Superior temporal gyrus (tissue), 1 donor: ENCODE measurements around the gene EFNB3.

Source experiments
- DNase-seq: peaks from one replicate; pipeline ENCODE4 v3.0.0-alpha.2; 2016; ENCODE audit errors: extremely low spot score

EFNB3 gene

GRCh38 chr17:7716901-7717755 is 12.1 kb downstream of the EFNB3 start, which contains the start of gene DNAH2:
Gene DNAH2 (plus strand): TSS chr17:7717744. CDS start chr17:7719735, 1,991 bp downstream.
- peak; percentile 77 for DNase-seq

DNA sequence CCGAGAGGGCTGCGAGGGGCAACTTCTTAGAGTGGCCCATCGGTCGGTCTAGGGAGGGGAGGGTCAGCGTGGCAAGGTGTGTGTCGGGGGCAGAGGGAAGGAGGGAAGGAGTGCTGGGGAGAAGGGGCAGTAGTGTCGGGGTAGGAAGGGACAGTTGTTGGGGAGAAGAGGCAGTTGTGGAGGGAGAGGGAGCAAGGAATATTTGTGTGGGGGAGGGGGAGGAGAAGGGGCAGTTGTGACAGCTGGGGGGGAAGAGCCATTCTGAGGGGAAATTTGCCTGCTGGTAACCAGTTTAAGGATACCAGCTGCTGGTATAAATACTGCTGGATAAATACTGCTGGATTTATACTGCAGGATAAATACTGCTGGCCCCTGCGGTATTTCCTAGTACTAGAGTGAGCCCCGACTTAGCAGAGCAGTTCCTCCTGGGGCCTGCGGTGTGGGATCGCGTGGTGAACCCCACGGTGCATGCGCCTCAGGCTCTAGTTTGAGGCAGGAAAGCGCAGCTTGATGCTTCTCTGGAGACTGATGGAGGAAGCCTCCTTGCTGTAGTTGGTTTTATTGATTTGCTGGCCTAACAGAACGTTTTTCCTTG is 12.9 kb downstream of the EFNB3 start:
- DNase-seq, result peak; percentile 53

DNA sequence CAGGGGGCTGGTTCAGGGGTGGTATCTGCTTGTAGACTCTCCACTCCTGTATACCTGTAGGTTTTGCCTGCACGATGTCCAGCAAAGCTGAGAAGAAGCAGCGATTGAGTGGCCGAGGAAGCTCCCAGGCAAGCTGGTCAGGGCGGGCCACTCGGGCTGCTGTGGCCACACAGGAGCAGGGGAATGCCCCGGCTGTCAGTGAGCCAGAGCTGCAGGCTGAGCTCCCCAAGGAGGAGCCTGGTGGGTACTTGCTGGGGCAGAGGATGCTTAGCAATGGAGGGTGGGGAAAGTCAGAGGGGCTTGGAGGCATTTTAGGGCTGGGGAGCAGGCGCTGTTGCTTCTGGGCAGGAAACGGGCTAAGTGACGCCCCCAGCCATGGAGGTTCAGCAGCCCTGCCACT is 14.7 kb downstream of the EFNB3 start:
- no peak for DNase-seq

- no peak for DNase-seq
Observed at GRCh38 chr17:7720125-7720524, 15.1 kb downstream of the EFNB3 start.

DNA sequence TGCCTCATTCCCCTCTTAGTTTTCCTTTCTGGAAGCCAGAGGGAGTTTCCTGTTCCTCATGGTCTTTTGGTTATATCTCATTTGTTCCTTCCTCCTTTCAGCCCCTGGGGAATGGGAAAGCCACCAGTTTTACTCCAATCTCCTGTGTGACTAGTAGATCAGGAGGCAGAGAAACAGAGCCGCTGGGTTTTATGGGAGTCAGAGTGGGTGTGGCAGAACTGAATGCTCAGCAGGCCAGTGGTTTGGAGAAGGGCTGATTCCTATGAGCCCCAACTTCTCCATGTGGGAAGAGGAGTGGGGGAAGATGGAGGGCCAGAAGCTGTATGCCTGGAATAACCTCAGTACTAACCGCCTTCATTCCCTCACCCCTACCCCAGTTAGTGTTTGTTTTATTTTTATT is 16.6 kb downstream of the EFNB3 start:
- DNase-seq, result no peak

DNA sequence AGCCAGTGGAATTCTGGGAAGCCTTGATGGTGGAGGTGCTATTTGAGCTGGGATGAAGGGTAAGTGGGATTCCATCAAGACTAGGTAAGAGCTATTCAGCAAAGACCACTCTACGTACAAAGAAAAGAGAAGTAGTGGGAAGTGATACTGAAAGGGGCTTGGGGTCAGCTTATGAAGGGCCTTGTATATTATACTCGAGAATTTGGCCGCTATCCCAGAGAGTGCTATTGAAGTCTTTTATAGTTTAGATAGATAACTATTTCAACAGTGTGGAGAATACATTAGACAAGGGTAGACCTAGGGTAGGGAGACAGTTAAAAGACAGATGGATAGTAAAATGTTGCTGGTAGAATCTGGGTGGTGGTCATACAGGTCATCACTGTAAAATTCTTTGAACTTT is 22.9 kb downstream of the EFNB3 start:
- no peak for DNase-seq

DNA sequence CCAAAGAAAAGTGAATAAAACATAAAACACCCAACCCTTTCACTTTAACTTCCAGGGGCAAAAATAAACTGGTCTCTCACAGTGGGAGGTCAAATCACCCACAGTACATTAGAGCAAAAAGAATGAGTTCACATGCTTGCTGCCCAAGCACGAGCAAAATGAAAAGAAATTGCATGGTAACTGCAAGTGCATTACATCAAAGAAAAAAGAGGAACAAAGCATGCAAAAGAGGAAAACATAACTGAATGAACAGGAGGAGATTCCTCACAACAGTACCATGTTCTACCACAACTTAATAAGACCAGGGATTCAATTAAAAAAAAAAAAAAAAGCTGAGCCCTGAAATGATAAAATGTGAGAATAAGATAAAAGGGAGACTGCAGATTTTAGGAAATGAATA is 24.8 kb downstream of the EFNB3 start:
- DNase-seq, result no peak

GRCh38 chr17:7732981-7733539 is 28.1 kb downstream of the EFNB3 start:
- DNase-seq, result no peak

GRCh38 chr17:7737601-7738000 is 32.6 kb downstream of the EFNB3 start:
- no peak for DNase-seq

- no peak for DNase-seq
Observed at GRCh38 chr17:7739746-7740145, 34.7 kb downstream of the EFNB3 start.

DNA sequence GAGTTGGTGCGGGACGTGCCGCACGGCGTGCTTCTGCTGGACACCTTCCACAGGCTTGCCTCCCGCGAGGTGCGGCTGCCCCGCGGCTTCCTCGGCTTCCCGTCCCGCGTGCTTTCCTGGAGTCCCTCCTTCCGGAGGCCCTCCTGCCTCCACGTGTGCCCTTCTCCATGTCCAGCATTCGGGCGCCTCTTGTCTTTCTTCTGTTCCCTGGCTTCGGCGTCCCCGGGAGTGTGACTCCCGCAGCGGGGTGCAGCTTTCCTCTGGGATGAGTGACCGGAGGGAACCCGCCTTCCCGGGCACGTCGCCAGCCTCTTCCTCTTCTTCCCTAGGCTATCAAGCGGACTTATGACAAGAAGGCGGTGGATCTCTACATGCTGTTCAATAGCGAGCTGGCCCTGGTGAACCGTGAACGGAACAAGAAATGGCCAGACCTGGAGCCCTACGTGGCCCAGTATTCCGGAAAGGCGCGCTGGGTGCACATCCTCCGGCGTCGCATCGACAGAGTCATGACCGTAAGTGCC is 35.5 kb downstream of the EFNB3 start:
- no peak for DNase-seq

GRCh38 chr17:7742729-7743128 is 37.7 kb downstream of the EFNB3 start:
- no peak for DNase-seq

GRCh38 chr17:7744416-7744815 is 39.4 kb downstream of the EFNB3 start:
- no peak for DNase-seq

DNA sequence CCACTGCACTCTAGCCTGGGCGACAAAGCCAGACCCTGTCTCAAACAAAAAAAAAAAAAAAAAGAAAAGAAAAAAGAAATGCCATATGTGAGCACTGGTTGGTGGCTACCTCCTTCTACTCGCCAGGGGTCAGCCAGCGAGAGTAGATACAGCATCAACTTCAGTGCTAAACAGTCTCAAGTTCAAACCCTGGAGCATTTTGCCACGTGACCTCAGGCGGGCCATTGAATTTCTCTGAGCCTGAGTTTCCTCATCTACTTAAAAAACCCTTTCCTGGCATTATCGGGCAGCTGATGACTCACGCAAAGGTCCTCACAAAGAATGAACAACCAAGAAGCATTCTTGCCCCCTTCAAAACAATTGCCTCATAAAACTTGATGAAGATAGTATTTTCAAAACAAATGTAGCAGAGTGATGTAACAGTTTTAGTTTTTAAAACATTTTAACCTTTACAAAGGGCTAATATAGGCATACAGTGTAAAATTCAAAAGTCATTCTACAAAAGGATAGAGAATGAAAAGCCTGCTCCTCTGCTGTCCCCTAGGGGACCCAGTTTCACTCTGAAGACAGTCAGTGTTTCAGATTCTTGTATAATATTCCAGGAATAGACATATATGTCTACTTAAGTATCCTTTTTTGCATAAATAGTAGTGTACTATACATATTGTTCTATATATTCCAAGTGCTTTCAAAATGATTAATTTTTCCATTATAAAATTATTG is 40.9 kb downstream of the EFNB3 start:
- DNase-seq, result no peak

GRCh38 chr17:7747635-7748071 is 42.7 kb downstream of the EFNB3 start:
- DNase-seq, result no peak

- DNase-seq, result no peak
Observed at GRCh38 chr17:7748076-7748775, 43.2 kb downstream of the EFNB3 start.

GRCh38 chr17:7750321-7750821 is 45.4 kb downstream of the EFNB3 start:
- DNase-seq, result peak; percentile 45

DNA sequence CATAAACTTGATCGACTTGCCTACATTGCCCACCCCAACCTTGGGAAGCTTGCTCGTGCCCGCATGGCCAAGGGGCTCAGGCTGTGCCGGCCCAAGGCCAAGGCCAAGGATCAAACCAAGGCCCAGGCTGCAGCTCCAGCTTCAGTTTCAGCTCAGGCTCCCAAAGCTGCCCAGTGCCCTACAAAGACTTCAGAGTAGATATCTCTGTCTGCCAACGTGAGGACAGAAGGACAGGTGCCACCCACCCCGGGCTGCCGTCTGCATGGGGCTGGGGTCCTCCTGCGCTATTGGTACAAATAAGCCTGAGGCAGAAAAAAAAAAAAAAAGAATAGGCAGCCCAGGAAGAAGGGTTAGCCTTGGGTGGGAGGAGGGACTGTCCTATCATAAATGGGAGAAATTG is 49.7 kb downstream of the EFNB3 start:
- DNase-seq, result no peak

GRCh38 chr17:7755095-7755890 is 50.3 kb downstream of the EFNB3 start:
- DNase-seq, result no peak

- no peak for DNase-seq
Observed at GRCh38 chr17:7756968-7757367, 52.0 kb downstream of the EFNB3 start.
